ENCODE data around the gene RPP30.

The RPP30 gene

GRCh38 chr10:90858461-90858968 is 13.3 kb upstream of the RPP30 start:
- no peak for TF ChIP-seq CTCF (conservative IDR thresholded peaks at IDR 0.05)

GRCh38 chr10:90859321-90859751 is 12.4 kb upstream of the RPP30 start:
- H3K27ac ChIP-seq = no peak overlapping the region
- TF ChIP-seq CTCF (conservative IDR thresholded peaks at IDR 0.05) = no peak

More at GRCh38 chr10:90858461-90858968, 13.3 kb upstream of the RPP30 start:
- H3K27ac ChIP-seq = no peak overlapping the region; the same call in 1 of the 2 replicates

GRCh38 chr10:90860790-90861189 is 11.0 kb upstream of the RPP30 start:
- no peak for TF ChIP-seq CTCF (conservative IDR thresholded peaks at IDR 0.05)

GRCh38 chr10:90862908-90863514 is 8.8 kb upstream of the RPP30 start:
- peak; percentile 92 for TF ChIP-seq CTCF (conservative IDR thresholded peaks at IDR 0.05)
- H3K27ac ChIP-seq = no peak overlapping the region

More at GRCh38 chr10:90860790-90861189, 11.0 kb upstream of the RPP30 start:
- H3K27ac ChIP-seq = no peak overlapping the region

GRCh38 chr10:90865401-90865800 is 6.4 kb upstream of the RPP30 start:
- no peak overlapping the region for H3K27ac ChIP-seq
- peak; percentile 57 for TF ChIP-seq CTCF (conservative IDR thresholded peaks at IDR 0.05)

GRCh38 chr10:90866050-90866598 is 5.7 kb upstream of the RPP30 start:
- TF ChIP-seq CTCF (conservative IDR thresholded peaks at IDR 0.05) = no peak
- no peak overlapping the region for H3K27ac ChIP-seq

GRCh38 chr10:90871279-90871765 is 452 bp upstream of the RPP30 start:
- peak; percentile 64 for TF ChIP-seq CTCF (conservative IDR thresholded peaks at IDR 0.05)
- peak overlapping the region; percentile 75 for H3K27ac ChIP-seq

All from VCaP (cell line).